Stimulated activated CD4-positive, alpha-beta T cell treated with anti-CD3 and anti-CD28 coated beads, Interleukin-4, amount 100 ng/mL, for 48 hours (primary cell): Measurements from ENCODE around the gene IRX6.

Source experiments
- DNase-seq, 2 donors: peaks; one replicate each; pipeline ENCODE4 v3.0.0-alpha.2; 2020; ENCODE audit warnings: low read depth in 2 of 2

Gene IRX6

GRCh38 chr16:55367866-55368603 lies 44.0 kb downstream of the IRX6 start:
- DNase-seq: no peak

GRCh38 chr16:55369151-55369550 lies 45.1 kb downstream of the IRX6 start:
- DNase-seq: no peak

DNA sequence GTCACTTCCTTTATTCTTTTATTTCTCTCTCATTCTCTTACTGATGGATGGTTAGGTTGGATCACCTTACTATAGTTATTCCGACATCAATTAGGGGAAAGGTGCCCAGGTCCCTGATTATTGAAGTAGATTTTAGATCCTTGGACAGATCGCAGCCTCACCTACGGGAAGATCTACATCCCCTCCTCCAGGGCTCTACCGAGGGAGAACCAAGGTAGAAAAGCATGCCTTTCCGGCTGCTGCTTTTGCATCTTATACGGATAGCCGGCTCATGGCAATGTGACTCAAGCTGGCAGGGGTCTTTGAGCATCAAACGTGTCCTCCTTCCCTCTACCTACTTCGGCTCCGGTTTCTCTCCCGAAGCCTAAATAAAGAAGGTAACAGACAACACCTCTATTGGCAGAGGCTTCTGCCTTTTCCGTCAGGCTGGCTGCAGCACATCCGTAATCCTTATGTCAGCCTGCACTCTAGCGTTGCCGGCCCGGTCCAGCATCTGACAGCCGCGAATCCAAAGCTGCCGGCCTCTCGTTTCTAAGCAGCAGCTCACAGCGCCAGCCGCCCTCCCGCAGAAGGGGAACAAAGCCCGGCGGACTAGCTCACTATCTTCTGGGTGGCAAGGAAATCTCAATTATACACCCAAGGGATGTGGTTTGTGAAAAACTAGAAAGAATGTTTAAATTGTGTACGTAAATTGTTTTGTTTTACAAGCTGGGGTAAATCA lies 46.9 kb downstream of the IRX6 start:
- no peak for DNase-seq

- DNase-seq: no peak
Measured at GRCh38 chr16:55372792-55373488, 48.9 kb downstream of the IRX6 start.

- DNase-seq: no peak
Measured at GRCh38 chr16:55373489-55373832, 49.5 kb downstream of the IRX6 start.

DNA sequence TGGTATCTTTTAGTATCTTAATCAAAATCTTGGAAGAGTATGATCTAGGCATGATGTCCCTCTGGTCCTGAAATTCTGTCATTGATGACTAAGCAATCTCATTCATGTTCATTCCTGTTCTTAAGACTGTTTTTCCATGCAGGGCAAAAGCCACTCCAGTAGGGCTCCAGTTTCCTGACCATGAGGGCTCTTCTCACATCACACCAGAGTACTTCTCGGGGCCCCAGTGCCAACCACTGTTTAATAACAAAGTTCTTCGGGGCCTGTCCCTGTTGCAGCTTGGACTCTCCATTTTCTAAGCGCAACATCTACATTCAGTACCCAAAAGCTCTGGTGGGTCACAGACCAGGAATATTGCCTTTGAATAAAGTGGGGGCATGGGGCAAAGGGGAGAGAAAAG lies 52.0 kb downstream of the IRX6 start:
- DNase-seq: no peak

- no peak for DNase-seq
Measured at GRCh38 chr16:55376567-55377167, 52.7 kb downstream of the IRX6 start.

GRCh38 chr16:55377840-55378239 lies 53.8 kb downstream of the IRX6 start:
- DNase-seq: no peak

DNA sequence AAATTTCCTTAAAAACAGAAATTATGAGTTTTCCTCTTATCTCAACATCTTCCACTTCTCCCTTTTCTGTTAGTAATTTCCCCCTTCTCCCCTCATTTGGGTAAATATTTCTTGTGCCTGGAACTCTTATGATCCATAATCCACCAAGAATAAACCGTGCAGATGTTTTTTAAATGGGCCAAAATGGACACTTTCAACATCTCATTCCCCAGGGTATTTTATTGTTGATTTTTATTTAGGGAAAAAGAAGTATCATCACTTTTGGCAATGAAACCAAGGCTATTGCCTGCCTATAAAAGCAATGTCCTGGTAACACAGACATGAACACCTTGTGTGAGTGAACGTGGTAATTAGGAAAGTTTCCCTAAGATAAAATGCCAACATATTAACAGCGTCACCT lies 54.6 kb downstream of the IRX6 start:
- DNase-seq: no peak

DNA sequence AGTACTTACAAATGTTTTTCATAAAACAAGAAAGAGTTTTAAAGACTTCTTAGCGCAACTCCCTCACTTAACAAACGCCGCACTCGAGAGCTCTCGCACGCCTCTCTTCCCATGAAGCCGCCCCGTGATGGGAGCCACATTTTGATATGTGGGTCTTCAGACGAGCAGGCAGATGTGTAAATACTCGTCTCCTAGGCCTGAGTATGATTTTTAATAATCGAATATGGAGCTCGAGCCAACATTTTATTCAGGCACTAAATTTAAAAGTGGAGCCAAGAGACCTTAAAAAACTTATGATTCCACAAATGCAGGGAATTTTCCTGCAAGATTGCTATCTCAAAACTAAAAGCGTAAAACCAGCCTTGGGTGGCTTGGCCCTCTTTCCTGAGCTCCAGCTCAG lies 55.4 kb downstream of the IRX6 start:
- no peak for DNase-seq

- DNase-seq: no peak
Measured at GRCh38 chr16:55379876-55380390, 55.9 kb downstream of the IRX6 start.
